ENCODE results near the gene TMPRSS6. TPM values are rescaled to one million over a fixed set of nuclear protein-coding genes. Genes with fewer than 3 reads are reported as not detected.
A peak's percentile ranks its signal among the peaks of the same experiment; 100 is the strongest.

TMPRSS6 gene
- total RNA-seq, 2 donors from 2014 or later: 0.22 to 0.31 TPM

DNA sequence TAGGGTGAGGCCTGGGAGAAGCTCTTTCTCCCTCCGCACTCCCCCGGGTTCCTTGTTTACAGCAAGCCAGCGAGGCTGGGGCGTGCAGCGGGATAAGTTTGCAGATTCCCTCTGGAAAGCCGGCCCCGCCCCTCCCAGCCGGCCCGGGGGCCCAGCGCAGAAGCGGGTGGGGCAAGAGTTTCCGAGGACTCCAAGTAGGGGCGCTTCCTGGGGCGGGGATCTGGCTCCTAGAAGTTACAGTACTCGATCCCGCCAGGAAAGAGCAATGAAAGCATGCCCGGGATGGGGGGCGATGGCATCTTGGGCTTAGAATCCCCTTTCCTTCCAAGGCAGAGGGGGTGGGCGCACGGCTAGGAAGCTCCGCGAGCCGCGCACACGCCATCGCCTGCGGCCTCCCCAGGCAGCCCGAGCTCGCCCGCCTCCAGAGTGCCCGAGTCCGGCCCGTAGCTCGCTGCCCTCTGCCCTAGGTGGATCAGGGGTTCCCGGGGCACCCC lies 90.7 kb downstream of the TMPRSS6 start:
- Mint-ChIP-seq H3K27ac (peak overlapping the region; percentile 83), H3K4me1 (peaks cover 15% of the 10 kb centered on the region), H3K27me3 (ENCODE audit: insufficient read depth) (no peaks in the 10 kb centered on the region), H3K9me3 (no peaks in the 10 kb centered on the region), H3K36me3 (ENCODE audit: low read depth) (peaks cover 19% of the 10 kb centered on the region), H3K4me3 (peak overlapping the region; percentile 92)
- Histone ChIP-seq H3K4me3 (ENCODE audit: low read length) (peak overlapping the region; percentile 84), H3K9ac (ENCODE audit: extremely low read depth, low read length, poor library complexity, severe bottlenecking) (peak overlapping the region; percentile 73), H3K9me3 (ENCODE audit: control insufficient read depth, low read length) (no peaks in the 10 kb centered on the region), H3K27me3 (ENCODE audit: control insufficient read depth, insufficient read depth, low read length, poor library complexity, severe bottlenecking) (no peaks in the 10 kb centered on the region), H3K27ac (ENCODE audit: low read depth, low read length) (no peak overlapping the region), H3K4me1 (ENCODE audit: control insufficient read depth, insufficient read depth, low read length) (peaks cover 11% of the 10 kb centered on the region), H3K36me3 (ENCODE audit: control insufficient read depth, insufficient read depth, low read length) (peaks cover 18% of the 10 kb centered on the region)
- TF ChIP-seq, protein P1, sequence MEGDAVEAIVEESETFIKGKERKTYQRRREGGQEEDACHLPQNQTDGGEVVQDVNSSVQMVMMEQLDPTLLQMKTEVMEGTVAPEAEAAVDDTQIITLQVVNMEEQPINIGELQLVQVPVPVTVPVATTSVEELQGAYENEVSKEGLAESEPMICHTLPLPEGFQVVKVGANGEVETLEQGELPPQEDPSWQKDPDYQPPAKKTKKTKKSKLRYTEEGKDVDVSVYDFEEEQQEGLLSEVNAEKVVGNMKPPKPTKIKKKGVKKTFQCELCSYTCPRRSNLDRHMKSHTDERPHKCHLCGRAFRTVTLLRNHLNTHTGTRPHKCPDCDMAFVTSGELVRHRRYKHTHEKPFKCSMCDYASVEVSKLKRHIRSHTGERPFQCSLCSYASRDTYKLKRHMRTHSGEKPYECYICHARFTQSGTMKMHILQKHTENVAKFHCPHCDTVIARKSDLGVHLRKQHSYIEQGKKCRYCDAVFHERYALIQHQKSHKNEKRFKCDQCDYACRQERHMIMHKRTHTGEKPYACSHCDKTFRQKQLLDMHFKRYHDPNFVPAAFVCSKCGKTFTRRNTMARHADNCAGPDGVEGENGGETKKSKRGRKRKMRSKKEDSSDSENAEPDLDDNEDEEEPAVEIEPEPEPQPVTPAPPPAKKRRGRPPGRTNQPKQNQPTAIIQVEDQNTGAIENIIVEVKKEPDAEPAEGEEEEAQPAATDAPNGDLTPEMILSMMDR (conservative IDR thresholded peaks at IDR 0.05): no peak
- 0 to 1% methylated on average over 21 to 35 of the region's 35 CpGs for WGBS, 2 experiments (ENCODE audit: insufficient coverage in 1 of 2, insufficient read length in 1 of 2)
- DNase-seq: peak; percentile 84

DNA sequence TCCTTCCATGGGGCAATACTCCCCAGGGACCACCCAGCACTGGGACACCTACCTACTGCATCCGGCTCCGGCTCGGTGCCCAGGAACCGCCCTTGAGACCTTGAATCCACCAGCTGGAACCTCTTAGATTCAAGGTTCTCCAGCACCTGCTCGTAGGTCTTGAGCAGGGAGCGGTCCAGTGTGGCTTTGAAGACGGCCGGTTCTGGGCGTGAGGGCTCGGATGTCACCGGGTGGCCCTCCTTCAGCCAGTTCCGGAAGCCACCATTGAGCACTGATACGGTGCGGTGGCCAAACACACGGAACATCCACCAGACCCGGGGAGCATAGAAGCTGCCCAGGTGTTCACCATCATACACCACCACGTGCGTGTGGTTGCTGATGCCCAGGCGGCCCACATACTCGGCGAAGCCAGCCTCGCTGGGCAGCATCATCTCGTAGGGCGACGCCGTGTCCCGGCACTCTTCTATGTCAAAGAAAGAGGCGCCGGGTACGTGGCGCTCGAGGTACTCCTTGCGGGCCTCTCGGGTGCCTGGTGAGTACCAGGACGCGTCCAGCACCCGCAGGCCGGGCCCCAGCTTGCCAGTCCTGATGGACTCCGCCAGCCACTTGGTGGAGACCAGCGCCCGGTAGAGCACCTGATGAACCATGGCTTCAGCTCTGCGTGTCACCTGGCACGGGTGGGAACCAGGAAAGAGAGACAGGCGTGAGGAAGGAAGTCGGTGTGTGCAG lies 91.3 kb downstream of the TMPRSS6 start:
- no peak for DNase-seq
- Histone ChIP-seq H3K4me3 (ENCODE audit: low read length) (peak overlapping the region; percentile 84), H3K27ac (ENCODE audit: low read depth, low read length) (no peak overlapping the region), H3K27me3 (ENCODE audit: control insufficient read depth, insufficient read depth, low read length, poor library complexity, severe bottlenecking) (no peaks in the 10 kb centered on the region), H3K9ac (ENCODE audit: extremely low read depth, low read length, poor library complexity, severe bottlenecking) (peak overlapping the region; percentile 73), H3K4me1 (ENCODE audit: control insufficient read depth, insufficient read depth, low read length) (peaks cover 11% of the 10 kb centered on the region), H3K9me3 (ENCODE audit: control insufficient read depth, low read length) (no peaks in the 10 kb centered on the region), H3K36me3 (ENCODE audit: control insufficient read depth, insufficient read depth, low read length) (peaks cover 18% of the 10 kb centered on the region)
- Mint-ChIP-seq H3K4me3 (peak overlapping the region; percentile 92), H3K27me3 (ENCODE audit: insufficient read depth) (no peaks in the 10 kb centered on the region), H3K36me3 (ENCODE audit: low read depth) (peaks cover 19% of the 10 kb centered on the region), H3K9me3 (no peaks in the 10 kb centered on the region), H3K4me1 (peaks cover 15% of the 10 kb centered on the region), H3K27ac (peak overlapping the region; percentile 83)
- 78 to 90% methylated on average over 29 to 45 of the region's 45 CpGs for WGBS, 2 experiments (ENCODE audit: insufficient coverage in 1 of 2, insufficient read length in 1 of 2)
- TF ChIP-seq, protein P1 (conservative IDR thresholded peaks at IDR 0.05): no peak

DNA sequence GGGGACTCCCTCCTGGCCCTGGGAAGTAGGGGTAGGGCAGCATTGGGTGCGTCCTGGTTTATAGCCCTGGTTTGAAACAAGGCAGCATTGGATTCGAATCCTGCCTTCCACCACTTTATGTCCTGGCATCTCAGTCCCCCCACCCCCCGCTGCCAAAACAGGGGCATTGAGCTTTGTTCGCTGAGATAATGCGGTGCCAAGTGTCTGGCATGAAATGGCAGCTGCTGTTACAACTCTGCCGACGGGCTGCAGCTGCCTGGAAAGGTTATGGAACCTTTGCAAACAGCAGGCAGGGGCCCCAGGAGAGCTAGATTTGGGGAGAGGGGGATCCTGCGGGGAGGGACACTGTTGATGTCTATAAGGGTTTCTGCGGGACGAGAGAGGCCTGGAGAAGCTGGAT lies 92.2 kb downstream of the TMPRSS6 start:
- H3K27ac Mint-ChIP-seq: no peak overlapping the region
- no peak overlapping the region for H3K9ac ChIP-seq (ENCODE audit: extremely low read depth, low read length, poor library complexity, severe bottlenecking)
- peaks cover 15% of the 10 kb centered on the region for H3K4me1 Mint-ChIP-seq

More for the DNA sequence above, 92.2 kb downstream of the TMPRSS6 start:
- Mint-ChIP-seq H3K36me3 (ENCODE audit: low read depth) (peaks cover 19% of the 10 kb centered on the region), H3K27me3 (ENCODE audit: insufficient read depth) (no peaks in the 10 kb centered on the region), H3K4me3 (peak overlapping the region; percentile 92), H3K9me3 (no peaks in the 10 kb centered on the region)
- Histone ChIP-seq H3K36me3 (ENCODE audit: control insufficient read depth, insufficient read depth, low read length) (peaks cover 18% of the 10 kb centered on the region), H3K4me1 (ENCODE audit: control insufficient read depth, insufficient read depth, low read length) (peaks cover 11% of the 10 kb centered on the region), H3K27me3 (ENCODE audit: control insufficient read depth, insufficient read depth, low read length, poor library complexity, severe bottlenecking) (no peaks in the 10 kb centered on the region), H3K27ac (ENCODE audit: low read depth, low read length) (no peak overlapping the region), H3K9me3 (ENCODE audit: control insufficient read depth, low read length) (no peaks in the 10 kb centered on the region), H3K4me3 (ENCODE audit: low read length) (no peak overlapping the region)
- WGBS, 2 experiments (ENCODE audit: insufficient coverage in 1 of 2, insufficient read length in 1 of 2): 94 to 98% methylated on average over 7 to 10 of the region's 10 CpGs
- no peak for DNase-seq
- TF ChIP-seq, protein P1 (conservative IDR thresholded peaks at IDR 0.05): no peak

Measured in endodermal cell (in vitro differentiated cells).